Stimulated activated CD8-positive, alpha-beta memory T cell treated with anti-CD3 and anti-CD28 coated beads, Interleukin-12 subunit alpha, Interleukin-12 subunit beta, amount 100 ng/mL, for 4 hours (primary cell): ENCODE results near the gene H2AZ2.
"Not testable (repeated sequence)": the region's sequence is repeated elsewhere in the genome, so short reads cannot be mapped to it uniquely, and the experiment has no call there.

Experiments
- DNase-seq: peaks from one replicate; pipeline ENCODE4 v3.0.0-alpha.2; 2020; ENCODE audit warnings: low read depth

Gene H2AZ2

GRCh38 chr7:44814919-44815318 is 33.0 kb downstream of the H2AZ2 start:
- no peak for DNase-seq

GRCh38 chr7:44811571-44811970 is 36.3 kb downstream of the H2AZ2 start:
- DNase-seq: no peak

- DNase-seq: no peak
These were observed 36.8 kb downstream of the H2AZ2 start for GRCh38 chr7:44811093-44811492.

GRCh38 chr7:44808914-44809393 is 38.9 kb downstream of the H2AZ2 start:
- DNase-seq: no peak

GRCh38 chr7:44805950-44806349 is 41.9 kb downstream of the H2AZ2 start:
- no peak for DNase-seq

- not testable (repeated sequence) for DNase-seq
These were observed 43.9 kb downstream of the H2AZ2 start for GRCh38 chr7:44803828-44804519.

GRCh38 chr7:44802418-44803025 is 45.4 kb downstream of the H2AZ2 start:
- no peak for DNase-seq

- DNase-seq: no peak
These were observed 46.0 kb downstream of the H2AZ2 start for GRCh38 chr7:44801890-44802289.

GRCh38 chr7:44799939-44800338 is 47.9 kb downstream of the H2AZ2 start:
- DNase-seq: no peak

- DNase-seq: no peak
These were observed 49.1 kb downstream of the H2AZ2 start for GRCh38 chr7:44798649-44799305.

- DNase-seq: peak; percentile 69
These were observed 50.3 kb downstream of the H2AZ2 start for GRCh38 chr7:44797329-44798258.

GRCh38 chr7:44796504-44797328 is 51.2 kb downstream of the H2AZ2 start, which contains the start of gene PPIA:
Gene PPIA (plus strand): TSS chr7:44796681. CDS start chr7:44796725, 44 bp downstream.
- DNase-seq: peak; percentile 98

- no peak for DNase-seq
These were observed 51.8 kb downstream of the H2AZ2 start for GRCh38 chr7:44796034-44796503.

GRCh38 chr7:44794331-44794730 is 53.6 kb downstream of the H2AZ2 start:
- DNase-seq: no peak

GRCh38 chr7:44793919-44794318 is 54.0 kb downstream of the H2AZ2 start:
- no peak for DNase-seq

GRCh38 chr7:44791278-44792219 is 56.3 kb downstream of the H2AZ2 start:
- DNase-seq: no peak

- no peak for DNase-seq
These were observed 57.9 kb downstream of the H2AZ2 start for GRCh38 chr7:44789990-44790389.

- no peak for DNase-seq
These were observed 60.1 kb downstream of the H2AZ2 start for GRCh38 chr7:44787762-44788161.

- no peak for DNase-seq
These were observed 60.8 kb downstream of the H2AZ2 start for GRCh38 chr7:44787041-44787440.

GRCh38 chr7:44785218-44785617 is 62.7 kb downstream of the H2AZ2 start:
- DNase-seq: not testable (repeated sequence)
